Posterior vena cava (tissue), 2 donors: ENCODE results near the gene PARD3B. TPM values are rescaled to one million over a fixed set of nuclear protein-coding genes. Genes with fewer than 3 reads are reported as not detected.

Experiments used
- DNase-seq: peaks from one replicate; pipeline ENCODE4 v3.0.0-alpha.2; 2020; ENCODE audit warnings: low spot score
- intact Hi-C, 2 donors: fragments of 100-400 bp; cut with DNase I; formaldehyde crosslinking; loops; one replicate each; pipeline versions ENCODE4 v1.14.1 to v1.14.2; 2022 to 2023
- total RNA-seq, 2 donors: library from RNA; stranded (reverse); fragmentation: NEBNext Ultra II Directional; extraction: Animal tissue kit (Norgen Biotek cat#: 25700); gene quantifications; one replicate each; pipeline ENCODE4 v1.2.1, GENCODE V29; 2021
- donor health status: DM: yes; HTN: yes; CAD: no.
- donor health status: DM: yes; HTN: yes; CAD: no.

The PARD3B gene
- total RNA-seq, 2 donors from 2014 or later = 37.0 to 48.1 TPM

DNA sequence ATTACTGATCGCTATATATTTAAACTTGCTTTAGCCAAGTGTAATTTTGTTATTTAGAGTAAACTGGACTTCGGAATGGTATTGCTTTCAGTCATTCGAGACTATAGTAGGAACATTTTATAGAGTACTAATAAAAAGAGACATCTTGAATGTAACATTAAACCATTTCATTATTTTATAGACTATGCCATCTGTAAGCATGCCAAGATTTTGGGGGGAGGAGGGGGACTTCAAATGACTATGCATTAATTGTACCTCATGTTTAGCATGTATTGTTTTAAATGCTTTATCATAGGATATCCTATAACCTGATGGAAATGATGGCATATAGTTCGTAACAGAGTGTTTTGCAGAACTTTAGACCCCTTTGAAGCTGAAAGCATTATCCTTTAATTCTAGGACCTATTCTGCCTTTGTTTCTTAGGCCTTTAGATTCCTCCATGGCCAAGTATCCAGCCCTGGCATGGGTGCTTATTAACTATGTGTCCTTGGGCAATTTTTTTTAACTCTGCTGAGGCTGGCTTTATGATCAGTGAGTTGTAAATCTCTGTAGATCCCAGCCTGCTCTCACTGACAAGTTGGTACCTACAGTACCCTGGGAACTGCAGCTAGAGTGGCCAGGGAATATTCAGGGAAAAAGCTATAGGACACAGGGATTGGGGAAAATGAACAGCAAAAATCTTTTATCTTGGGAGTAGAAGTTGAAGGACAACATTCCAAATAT, 93.4 kb downstream of the PARD3B start:
- intact Hi-C loops = no loop called here
- DNase-seq = no peak

DNA sequence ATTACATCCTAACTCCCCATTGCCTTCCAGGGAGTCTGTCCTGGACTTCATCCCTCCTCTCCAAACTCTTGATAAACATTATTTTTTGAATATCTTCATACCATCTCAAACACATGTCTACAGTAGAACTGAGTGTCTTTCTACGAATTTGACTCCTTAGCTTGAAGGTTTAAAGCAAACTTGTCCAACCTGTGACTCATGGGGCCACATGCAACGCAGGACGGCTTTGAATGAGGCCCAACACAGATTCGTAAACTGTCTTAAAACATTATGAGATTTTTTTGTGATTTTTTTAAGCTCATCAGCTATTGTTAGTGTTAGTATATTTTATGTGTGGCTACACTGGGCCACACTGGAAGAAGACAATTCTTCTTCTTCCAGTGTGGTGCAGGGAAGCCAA, 98.1 kb downstream of the PARD3B start:
- intact Hi-C loops = no loop called here
- no peak for DNase-seq

DNA sequence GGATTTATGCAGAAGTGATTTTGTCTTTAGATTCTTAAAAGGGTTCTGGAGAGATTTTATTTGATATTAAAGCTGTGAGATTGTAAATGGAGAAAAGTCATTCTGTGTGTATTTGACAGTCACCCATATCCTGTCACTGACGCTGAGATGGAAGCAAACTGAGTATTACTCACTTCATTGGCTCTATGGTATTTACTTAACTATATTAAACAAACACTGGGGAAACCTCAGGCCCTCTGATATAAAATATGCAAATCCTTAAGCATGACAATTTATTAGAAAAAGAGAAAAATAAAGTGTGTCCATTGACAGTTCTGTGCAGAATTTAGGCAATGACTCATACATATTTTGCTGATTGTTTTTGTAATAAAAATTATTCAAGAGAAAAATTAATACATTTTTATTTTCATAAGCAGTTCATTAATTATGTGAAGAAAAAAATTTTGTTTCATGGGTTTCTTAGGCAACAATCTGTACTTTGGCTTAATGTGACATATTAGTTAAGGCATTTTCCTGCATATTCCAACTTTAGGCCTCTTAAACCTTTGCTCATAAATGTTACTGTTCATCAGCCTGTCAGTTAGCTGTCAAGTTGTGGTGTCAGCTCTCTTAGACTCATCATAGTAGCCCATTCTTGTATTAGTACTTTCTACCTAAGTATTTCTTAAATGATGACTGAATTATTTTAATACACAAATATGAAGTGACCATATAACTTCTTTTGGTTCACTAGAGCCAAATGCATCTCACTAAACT, 99.9 kb downstream of the PARD3B start:
- intact Hi-C loops = no loop called here
- no peak for DNase-seq

DNA sequence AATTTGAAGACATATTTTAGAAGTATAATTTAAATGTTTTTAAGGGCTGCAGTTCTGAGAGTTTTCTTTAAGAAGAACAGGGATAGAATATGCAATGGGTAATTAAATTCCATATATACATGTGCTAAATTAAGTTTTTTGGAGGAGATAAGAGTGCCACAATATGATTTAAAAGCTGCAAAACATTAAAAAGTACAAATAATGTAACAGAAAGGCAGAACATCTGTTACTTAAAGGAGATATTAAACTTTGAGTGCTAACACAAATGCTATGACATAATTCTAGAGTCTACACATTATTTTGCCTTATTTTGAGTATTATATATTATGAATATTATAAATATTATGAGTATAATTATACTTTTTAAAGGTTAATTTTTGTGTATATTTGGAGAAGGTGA, 102.4 kb downstream of the PARD3B start:
- DNase-seq = no peak
- intact Hi-C loops = no loop called here

DNA sequence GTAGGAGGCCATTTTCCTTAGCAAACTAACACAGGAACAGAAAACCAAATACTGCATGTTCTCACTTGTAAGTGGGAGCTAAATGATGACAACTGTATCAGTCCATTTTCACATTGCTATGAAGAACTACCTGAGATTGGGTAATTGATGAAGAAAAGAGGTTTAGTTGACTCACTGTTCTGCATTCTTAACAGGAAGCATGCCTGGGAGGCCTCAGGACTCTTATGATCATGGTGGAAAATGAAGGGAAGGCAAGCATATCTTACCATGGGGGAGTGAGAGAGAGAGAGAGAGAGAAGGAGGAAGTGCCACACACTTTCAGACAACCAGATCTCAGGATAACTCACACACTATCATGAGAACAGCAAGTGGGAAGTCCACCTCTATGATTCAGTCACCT, 105.3 kb downstream of the PARD3B start:
- intact Hi-C loops = no loop called here

DNA sequence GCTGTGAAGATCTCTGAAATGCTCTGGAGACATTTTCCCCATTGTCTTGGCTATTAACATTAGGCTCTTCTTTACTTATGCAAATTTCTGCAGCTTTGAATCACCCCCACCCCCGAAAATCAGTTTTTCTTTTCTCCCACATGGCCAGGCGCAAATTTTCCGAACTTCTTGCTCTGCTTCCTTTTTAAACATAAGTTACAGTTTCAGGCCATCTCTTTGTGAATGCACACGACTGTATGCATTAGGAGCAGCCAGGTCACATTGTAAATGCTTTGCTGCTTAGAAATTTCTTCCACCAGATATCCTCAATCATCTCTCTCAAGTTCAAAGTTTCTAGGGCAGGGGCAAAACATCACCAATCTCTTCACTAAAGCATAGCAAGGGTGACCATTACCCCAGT, 106.8 kb downstream of the PARD3B start:
- DNase-seq = no peak
- intact Hi-C loops = no loop called here

More for the DNA sequence above, 105.3 kb downstream of the PARD3B start:
- no peak for DNase-seq

DNA sequence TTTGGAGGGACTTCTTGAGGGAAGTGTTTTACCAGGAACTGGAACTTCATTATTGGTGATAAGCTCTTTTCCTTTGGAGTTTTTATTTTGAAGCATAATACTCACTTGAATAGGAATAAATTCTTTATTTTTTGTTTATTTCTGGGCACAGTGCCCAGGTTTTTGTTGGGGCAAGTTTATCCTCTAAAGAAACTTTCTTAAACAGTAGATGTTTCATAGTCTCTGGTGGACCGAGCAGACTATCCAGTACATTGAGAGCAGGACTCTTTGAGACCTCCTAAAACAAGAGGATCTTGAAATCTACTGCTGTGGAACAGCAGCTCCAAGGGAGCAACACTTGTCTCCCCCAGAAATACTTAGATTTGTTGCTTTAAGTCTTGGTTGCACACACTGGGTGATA, 109.4 kb downstream of the PARD3B start:
- DNase-seq = no peak
- intact Hi-C loops = no loop called here

DNA sequence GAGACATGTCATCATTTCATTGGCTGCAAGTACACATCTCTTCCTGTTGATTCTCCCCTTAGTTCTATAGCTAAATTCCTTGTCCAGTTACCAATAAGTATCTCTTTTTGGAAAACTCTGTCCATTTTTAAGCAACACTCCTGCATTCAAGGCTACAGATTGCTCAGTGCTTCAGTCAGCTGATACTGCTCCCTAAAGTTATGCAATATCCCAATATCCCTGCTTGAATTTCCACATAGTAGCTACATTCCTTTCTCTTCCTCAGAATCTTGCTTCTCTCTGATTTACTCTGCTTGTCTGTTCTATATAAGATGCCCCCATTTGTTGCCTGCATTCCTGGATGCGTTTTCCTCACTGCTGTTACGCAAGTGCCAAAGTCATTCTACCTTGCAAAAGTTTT, 109.8 kb downstream of the PARD3B start:
- intact Hi-C loops = no loop called here
- DNase-seq = no peak

DNA sequence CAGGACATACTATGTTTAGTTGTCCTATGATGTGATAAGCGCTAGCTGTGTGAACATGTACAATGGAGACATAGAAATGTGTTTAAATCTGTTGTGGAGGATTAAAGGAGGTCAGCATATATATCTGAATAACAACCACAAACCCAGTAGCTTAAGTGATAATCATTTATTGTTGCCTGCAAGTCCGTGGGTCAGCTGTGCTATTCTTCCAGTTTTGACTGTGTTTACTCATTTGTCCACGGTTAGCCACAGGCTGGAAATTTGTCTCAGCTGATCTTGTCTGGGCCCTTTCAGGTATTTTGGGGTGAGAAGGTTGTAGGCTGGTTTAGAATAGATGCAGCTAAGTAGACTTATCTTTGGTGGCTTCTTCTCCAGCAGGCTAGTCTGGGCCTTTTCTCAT, 110.4 kb downstream of the PARD3B start:
- intact Hi-C loops = no loop called here

DNA sequence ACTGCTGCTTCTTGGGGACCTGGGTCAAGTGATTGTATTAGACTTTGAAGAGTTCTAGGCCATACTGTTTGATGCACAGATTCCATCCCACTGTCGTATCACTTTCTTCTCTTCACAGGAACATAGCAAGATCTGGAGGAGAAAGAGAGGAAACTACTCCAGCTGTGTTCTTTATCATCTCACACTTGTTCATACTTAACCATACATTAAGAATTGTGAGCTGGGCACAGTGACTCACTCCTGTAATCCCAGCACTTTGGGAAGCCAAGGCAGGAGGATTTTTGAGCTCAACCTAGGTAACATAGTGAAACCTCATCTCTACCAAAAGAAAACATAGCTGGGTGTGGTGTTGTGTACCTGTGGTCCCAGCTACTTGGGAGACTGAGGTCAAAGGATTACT, 111.7 kb downstream of the PARD3B start:
- DNase-seq = no peak
- intact Hi-C loops = no loop called here

More for the DNA sequence above, 110.4 kb downstream of the PARD3B start:
- no peak for DNase-seq

DNA sequence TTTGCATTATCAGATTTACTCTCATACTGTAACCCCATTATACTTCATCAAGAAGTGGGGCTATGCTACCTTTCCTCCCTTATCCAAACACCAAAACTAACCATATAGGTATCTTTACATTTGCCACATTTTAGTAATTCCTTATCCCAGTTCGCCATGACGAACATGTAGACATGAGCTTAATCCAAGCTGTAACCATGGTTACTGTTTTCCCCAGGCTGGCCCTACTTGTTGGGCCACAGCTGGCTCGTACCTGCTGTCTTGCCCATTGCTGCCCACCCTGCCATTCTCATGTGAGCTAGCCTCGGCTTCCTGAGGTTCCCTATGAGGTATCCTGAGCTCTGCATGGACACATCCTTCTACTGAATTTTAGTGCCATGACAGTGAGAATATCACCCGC, 117.7 kb downstream of the PARD3B start:
- intact Hi-C loops = no loop called here
- DNase-seq = no peak

DNA sequence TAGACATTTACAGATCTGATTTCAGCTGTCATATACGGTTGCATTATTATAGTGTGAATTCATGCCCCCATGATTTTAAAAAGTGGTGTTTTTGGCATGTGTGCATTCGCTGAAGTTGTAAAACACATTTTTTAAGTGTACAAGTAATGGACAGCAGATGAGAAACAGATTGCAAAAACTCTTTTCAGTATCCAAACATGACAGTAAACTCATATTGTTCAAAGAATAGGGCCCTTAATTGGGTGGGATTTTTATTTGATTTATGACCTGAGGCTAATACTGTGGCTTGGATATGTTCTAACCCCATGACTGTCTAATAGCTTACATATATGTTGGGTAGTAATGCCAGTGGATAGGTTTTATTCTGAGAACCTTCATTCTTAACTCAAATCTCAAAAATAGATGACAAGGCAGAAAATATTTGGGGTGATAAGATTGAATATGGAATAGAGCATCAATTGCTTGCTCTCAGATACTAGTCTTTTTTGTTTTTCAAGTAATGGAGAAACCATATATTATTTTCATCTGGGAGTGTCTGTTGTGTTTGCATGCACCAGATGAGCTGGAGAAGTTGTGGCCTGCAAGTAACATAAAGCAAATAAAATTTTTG, 118.6 kb downstream of the PARD3B start:
- no peak for DNase-seq
- intact Hi-C loops = no loop called here

DNA sequence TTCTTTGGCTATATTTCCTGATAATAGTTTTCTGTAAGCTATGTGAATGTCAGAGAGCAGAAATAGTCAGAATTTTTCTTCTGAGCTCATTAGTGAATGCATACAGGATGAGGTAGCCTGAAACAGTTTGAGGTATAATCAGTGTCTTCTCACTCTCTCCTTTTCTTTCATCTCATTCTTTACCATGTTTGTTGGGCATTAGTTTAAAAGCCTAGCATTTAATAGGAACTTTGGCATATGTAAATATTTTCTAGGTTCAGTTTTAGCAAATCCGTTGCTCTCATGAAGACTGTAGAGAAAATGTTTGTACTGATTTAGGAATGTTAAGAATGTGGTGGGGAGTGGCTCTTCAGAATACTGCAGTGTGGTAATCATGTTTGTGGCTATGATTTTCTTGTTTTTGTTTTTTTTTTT, 119.4 kb downstream of the PARD3B start:
- intact Hi-C loops = no loop called here
- no peak for DNase-seq

DNA sequence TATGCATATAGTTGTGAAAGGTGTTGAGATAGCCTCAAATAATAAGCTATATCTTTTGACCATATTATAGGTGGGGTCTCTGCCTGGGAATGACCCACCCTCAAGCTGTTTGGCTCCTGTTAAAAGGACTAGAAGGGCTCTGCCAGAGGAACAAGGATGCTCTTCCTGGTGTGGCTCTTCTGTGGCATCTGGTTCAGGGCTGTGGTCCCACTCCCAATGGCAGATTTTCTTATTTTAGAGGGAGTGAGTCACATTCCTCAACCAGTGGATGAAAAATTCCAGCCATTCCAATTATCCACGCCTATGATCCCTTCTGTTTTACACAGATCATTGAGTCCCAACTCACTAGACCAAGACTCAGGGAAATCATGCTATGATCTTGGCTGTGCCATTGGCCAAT, 119.9 kb downstream of the PARD3B start:
- intact Hi-C loops = no loop called here
- DNase-seq = no peak

DNA sequence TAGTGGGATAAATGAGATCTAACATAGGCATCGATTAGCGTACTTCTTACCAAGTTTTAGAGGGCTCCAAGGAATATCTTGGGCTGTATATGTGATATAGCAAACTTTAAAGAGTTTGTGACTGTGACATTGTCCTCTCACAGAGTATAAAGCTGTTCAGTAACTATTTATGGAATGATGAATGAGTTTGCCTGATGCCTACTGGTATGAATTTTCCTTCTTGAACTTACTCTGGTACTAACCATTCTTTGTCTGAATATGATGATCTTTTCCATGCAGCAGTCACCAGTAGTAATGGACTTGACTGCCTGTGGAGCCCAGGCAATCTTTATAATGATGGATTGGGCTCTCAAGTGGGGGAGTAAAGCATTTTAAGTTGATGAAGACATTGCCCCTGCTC, 120.5 kb downstream of the PARD3B start:
- no peak for DNase-seq
- intact Hi-C loops = no loop called here

DNA sequence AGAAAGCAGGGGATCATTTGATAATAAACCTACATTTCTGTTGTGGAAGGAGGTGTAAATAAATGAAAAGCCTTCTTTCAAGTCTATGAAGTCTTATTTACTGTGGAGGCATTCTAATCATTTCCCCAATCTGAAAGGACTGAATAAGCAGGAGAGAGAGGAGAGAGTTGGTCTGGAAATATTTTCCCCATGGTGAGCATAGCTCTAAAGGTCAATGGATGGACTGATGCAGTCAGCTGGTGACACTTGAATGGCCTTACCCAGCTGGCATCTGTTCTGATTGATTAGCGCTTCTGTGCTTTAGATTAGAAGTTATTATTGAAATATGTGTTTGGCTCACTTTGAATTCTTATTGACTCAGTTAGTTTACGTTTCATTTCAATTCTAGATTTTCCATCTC, 122.7 kb downstream of the PARD3B start:
- intact Hi-C loops = no loop called here

DNA sequence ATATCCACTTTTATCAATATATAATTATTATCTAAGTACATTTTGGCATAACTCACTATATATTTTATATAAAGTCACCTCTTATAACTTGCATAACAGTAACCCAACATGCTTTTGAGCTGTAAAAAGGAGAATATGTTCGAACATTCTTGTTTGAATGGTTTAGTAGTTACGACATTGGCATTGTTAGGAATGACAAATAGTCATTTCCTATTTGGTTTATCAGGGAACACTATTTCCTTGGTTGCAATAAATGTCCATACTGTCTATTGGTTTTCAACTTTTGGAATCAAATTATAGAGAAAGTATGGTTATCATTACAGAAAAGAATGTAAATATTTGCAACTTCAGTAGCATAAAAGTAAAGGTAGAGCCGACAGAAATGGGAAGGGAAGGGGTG, 124.1 kb downstream of the PARD3B start:
- intact Hi-C loops = no loop called here

More for the DNA sequence above, 122.7 kb downstream of the PARD3B start:
- DNase-seq = no peak

DNA sequence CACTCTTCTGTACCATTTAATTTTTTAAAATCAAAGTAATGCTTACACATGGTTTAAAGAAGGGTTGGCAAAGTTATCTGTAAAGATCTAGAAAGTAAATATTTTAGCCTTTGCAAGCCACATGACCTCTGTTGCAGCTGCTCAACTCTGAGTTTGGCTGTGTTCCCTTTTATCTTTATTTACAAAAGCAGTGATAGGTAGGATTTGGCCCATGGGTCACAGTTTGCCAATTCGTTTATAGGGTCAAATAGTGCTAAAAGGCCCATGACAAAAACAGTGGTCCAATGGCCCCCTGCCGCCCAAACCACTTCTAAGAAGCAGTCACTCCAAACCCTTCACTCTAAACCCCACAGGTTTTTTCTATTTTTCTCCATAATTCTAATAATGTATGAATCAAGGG, 124.8 kb downstream of the PARD3B start:
- no peak for DNase-seq
- intact Hi-C loops = no loop called here

More for the DNA sequence above, 124.1 kb downstream of the PARD3B start:
- no peak for DNase-seq

DNA sequence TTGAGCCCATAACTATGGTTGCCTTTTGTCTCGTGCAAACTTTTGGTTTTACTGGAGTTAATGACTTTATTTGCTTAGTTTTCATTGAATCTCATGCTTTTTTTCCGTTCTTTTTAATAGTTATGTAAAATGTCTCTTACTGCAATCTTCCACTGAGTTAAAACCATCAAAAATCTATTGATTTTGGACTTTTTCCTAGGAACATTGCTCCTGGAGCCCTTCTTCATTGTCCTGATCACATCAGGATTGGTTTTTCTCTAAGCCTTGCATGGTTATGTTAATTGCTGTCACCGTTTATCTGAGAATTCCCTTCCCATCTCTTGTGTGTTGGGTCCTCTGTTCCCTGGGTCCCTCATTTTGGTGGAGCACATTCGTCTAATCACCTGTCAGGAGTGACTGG, 125.5 kb downstream of the PARD3B start:
- intact Hi-C loops = no loop called here
- no peak for DNase-seq

DNA sequence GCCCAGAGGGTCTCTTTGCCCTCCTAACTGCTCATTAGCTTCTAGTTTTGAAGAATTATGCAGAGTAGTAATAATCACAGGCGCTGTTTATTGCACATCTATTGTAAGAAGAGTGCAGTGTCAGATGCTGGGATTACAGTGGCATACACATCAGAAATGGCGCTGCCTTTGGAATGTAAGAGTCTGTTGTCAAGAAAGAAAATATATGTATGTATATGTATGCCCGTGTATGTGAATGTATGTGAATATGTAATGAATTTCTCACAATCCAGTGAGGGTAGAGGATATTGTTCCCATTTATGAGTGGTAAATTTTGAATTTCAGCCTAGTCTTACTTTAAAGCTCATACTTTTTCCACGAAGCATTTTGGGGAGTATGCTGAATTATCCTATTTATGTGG, 127.5 kb downstream of the PARD3B start:
- DNase-seq = no peak
- intact Hi-C loops = no loop called here

DNA sequence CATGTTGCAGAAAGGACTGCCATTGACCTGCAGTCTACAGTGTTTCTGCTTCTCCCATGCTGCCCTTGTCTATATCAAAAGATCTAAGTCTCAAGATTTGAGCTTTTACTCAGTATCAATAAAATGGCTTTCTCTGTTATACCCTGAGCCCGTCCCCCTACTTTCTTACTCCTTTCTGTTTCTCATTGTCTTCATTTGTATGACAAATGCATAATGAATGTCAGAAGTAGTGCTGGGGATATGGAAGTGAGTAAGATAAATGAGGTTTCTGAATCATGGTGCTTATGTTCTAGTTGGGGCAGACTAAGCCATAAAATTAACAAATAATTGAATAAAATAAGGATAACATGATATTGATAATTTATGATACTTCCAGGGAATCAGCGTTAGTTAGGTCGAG, 128.6 kb downstream of the PARD3B start:
- intact Hi-C loops = no loop called here
- DNase-seq = no peak
